PC-3 (cell line): ENCODE results near the gene OMA1.
"Not testable (repeated sequence)": the region's sequence is repeated elsewhere in the genome, so short reads cannot be mapped to it uniquely, and the experiment has no call there.

Experiments
- EZH2phosphoT487 ChIP-seq: fragments of 300-600 bp; sonication (generic); IDR thresholded peaks from 2 replicates; pipeline ENCODE4 v1.6.1; 2018; ENCODE audit warnings: mild to moderate bottlenecking, antibody characterized with exemption, low read length, borderline replicate concordance
- TF ChIP-seq, protein P1 (sequence below): fragments of 300-600 bp; sonication (generic); conservative IDR thresholded peaks from 2 replicates; pipeline ENCODE4 v1.5.1; 2017; ENCODE audit warnings: antibody characterized with exemption, low read depth, mild to moderate bottlenecking, low read length

DNA sequence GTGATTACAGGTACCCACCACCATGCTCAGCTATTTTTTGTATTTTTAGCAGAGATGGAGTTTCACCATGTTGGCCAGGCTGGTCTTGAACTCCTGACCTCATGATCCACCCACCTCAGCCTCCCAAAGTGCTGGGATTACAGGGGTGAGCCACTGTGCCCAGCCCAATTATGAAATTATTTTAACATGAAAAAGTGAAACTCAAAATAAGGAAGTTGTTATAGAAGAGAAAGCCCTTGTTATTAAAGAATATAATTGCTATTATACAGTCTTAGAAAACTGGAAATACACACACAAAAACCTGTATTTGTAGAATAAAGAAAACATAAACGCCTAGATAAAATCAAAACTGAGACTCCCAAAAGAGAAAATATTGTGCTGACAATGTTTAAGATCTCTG is 14.7 kb downstream of the OMA1 start:
- TF ChIP-seq, protein P1, sequence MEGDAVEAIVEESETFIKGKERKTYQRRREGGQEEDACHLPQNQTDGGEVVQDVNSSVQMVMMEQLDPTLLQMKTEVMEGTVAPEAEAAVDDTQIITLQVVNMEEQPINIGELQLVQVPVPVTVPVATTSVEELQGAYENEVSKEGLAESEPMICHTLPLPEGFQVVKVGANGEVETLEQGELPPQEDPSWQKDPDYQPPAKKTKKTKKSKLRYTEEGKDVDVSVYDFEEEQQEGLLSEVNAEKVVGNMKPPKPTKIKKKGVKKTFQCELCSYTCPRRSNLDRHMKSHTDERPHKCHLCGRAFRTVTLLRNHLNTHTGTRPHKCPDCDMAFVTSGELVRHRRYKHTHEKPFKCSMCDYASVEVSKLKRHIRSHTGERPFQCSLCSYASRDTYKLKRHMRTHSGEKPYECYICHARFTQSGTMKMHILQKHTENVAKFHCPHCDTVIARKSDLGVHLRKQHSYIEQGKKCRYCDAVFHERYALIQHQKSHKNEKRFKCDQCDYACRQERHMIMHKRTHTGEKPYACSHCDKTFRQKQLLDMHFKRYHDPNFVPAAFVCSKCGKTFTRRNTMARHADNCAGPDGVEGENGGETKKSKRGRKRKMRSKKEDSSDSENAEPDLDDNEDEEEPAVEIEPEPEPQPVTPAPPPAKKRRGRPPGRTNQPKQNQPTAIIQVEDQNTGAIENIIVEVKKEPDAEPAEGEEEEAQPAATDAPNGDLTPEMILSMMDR, result not testable (repeated sequence)
- TF ChIP-seq EZH2phosphoT487, result not testable (repeated sequence)
